Colonic mucosa (tissue), 4 donors: Measurements from ENCODE around the gene TSHZ2. TPM values are rescaled to one million over a fixed set of nuclear protein-coding genes. Genes with fewer than 3 reads are reported as not detected.
A peak's percentile ranks its signal among the peaks of the same experiment; 100 is the strongest.
"Not testable (repeated sequence)": the region's sequence is repeated elsewhere in the genome, so short reads cannot be mapped to it uniquely, and the experiment has no call there.

Source experiments
- DNase-seq: peaks from one replicate; pipeline ENCODE4 v3.0.0-alpha.2; 2020
- H3K27ac ChIP-seq: fragments of 200-600 bp; one replicate; pipeline ENCODE4 v1.8.0; 2021
- H3K27me3 ChIP-seq: fragments of 200-600 bp; one replicate; pipeline ENCODE4 v1.8.0; 2021
- H3K36me3 ChIP-seq: fragments of 200-600 bp; one replicate; pipeline ENCODE4 v1.8.0; 2021
- H3K4me1 ChIP-seq: fragments of 200-600 bp; one replicate; pipeline ENCODE4 v1.8.0; 2021; ENCODE audit warnings: mild to moderate bottlenecking
- H3K4me3 ChIP-seq: fragments of 200-600 bp; one replicate; pipeline ENCODE4 v1.8.0; 2021
- H3K9ac ChIP-seq, 2 donors: one replicate each; pipeline ENCODE4 v1.7.0; 2013; ENCODE audit warnings: control low read depth in 2 of 2, low read depth in 2 of 2, low read length in 2 of 2
- H3K9me3 ChIP-seq: fragments of 200-600 bp; one replicate; pipeline ENCODE4 v1.8.0; 2021
- intact Hi-C: fragments of 100-400 bp; cut with DNase I; formaldehyde crosslinking; loops from one replicate; pipeline ENCODE4 v1.14.1; 2022
- total RNA-seq, 2 donors: library from RNA; stranded (reverse); fragmentation: NEBNext Ultra II Directional in 1 of 2; extraction: Animal tissue kit (Norgen Biotek cat#: 25700) in 1 of 2; gene quantifications; one replicate each; pipeline ENCODE4 v1.2.1, GENCODE V29; 2021
- TF ChIP-seq, protein P1 (sequence below): fragments of 200-600 bp; IDR thresholded peaks from one replicate; pipeline ENCODE4 v1.8.0; 2022; ENCODE audit warnings: antibody characterized with exemption, mild to moderate bottlenecking
- donor health status: healthy.
- donor health status: DM: no; HTN: no; CAD: no.
- donor health status: DM: no; HTN: no; CAD: no.

Gene TSHZ2
- total RNA-seq, 2 donors from 2014 or later: 2.1 to 3.1 TPM

DNA sequence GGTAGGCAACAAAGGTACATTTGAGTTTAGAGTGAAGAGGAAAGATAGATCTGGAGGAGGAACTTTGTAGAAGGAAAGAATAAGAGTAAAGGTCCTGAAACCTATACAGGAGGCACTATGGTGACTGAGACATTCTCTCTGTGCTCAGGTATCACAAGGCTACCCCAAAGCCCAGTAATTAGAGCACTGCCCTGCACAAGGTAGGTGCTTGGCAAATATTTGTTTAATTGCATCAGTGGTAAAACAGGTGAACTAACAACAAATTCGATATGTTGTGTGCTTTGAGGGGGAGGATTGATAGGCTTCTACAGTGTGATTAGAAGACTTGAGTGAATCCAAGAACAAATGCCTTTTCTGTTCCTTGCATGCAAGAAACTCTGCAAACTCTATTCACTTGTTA, 6.8 kb upstream of the TSHZ2 start:
- no peak for DNase-seq
- no peaks in the 10 kb centered on the region for H3K9me3 ChIP-seq
- TF ChIP-seq, protein P1, sequence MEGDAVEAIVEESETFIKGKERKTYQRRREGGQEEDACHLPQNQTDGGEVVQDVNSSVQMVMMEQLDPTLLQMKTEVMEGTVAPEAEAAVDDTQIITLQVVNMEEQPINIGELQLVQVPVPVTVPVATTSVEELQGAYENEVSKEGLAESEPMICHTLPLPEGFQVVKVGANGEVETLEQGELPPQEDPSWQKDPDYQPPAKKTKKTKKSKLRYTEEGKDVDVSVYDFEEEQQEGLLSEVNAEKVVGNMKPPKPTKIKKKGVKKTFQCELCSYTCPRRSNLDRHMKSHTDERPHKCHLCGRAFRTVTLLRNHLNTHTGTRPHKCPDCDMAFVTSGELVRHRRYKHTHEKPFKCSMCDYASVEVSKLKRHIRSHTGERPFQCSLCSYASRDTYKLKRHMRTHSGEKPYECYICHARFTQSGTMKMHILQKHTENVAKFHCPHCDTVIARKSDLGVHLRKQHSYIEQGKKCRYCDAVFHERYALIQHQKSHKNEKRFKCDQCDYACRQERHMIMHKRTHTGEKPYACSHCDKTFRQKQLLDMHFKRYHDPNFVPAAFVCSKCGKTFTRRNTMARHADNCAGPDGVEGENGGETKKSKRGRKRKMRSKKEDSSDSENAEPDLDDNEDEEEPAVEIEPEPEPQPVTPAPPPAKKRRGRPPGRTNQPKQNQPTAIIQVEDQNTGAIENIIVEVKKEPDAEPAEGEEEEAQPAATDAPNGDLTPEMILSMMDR: no peak
- no peaks in the 10 kb centered on the region for H3K4me1 ChIP-seq
- no peak overlapping the region for H3K4me3 ChIP-seq
- no peak overlapping the region for H3K9ac ChIP-seq
- intact Hi-C loops: no loop called here
- H3K27me3 ChIP-seq: no peaks in the 10 kb centered on the region
- H3K27ac ChIP-seq: no peak overlapping the region
- H3K36me3 ChIP-seq: no peaks in the 10 kb centered on the region

DNA sequence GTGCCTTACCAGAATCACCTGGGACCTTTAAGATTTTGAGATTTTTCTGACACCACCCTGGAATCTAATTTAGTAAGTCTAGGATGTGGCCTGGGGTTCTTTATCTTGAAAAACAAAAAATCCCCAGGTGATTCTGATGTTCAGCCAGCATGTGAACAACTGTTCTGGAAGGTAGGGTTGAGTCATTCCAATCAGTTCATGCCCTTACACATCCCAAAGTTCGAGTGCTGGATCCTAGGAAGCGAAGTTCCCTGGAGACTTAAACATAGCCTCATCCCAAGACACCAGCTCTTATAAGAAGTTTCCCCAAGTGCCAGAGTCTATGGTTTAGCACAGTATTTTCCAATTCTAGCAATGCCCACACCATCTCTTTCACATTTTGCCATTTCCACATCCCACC, 6.3 kb upstream of the TSHZ2 start:
- no peak overlapping the region for H3K9ac ChIP-seq
- no peaks in the 10 kb centered on the region for H3K9me3 ChIP-seq
- no peaks in the 10 kb centered on the region for H3K4me1 ChIP-seq
- no peak overlapping the region for H3K27ac ChIP-seq
- no peak overlapping the region for H3K4me3 ChIP-seq
- H3K27me3 ChIP-seq: no peaks in the 10 kb centered on the region
- intact Hi-C loops: no loop called here
- no peak for DNase-seq
- TF ChIP-seq, protein P1: no peak
- no peaks in the 10 kb centered on the region for H3K36me3 ChIP-seq

DNA sequence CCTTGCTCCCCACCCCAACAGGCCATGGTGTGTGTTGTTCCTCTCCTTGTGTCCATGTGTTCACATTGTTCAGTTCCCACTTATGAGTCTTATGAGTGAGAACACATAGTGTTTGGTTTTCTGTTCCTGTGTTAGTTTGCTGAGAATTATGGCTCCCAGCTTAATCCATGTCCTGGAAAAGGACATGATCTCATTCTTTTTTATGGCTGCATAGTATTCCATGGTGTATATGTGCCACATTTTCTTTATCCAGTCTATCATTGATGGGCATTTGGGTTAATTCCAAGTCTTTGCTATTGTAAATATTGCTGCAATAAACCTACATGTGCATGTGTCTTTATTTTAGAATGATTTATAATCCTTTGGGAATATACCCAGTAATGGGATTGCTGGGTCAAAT, 5.6 kb upstream of the TSHZ2 start:
- DNase-seq, intact Hi-C loops, H3K36me3 ChIP-seq: not testable (repeated sequence)

DNA sequence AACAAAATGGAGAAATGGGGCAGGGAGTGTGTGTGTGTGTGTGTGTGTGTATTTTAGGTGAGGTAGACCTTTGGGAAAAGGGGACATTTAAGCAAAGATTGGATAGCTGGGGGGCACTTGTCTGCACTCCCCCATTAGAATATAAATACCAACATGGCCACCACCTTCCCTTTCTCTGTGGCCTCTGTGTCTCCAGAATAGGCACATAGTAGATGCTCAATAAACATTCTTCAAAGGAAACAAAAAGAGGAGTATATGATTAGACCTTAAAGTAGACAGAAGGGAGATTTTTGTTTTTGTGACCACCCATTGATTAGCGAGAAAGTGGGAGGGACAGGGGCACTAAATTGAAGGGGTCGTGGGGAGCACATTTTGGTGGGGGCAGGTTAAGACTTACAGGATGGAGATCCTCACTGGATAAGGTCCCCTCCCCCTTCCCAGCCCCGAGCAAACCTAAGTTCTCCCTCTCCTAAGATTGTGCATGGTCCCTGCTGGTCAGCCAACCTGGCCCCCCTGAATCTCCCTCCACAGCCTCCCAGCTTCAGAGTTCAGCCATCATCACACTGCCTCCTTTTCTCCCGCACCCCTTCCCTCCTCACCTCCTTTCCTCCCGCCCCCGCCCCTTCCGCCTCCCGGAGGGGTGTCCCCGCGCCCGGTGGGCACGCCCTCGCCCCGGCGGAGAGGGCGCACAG, 514 bp upstream of the TSHZ2 start:
- H3K4me3 ChIP-seq: no peak overlapping the region
- no peaks in the 10 kb centered on the region for H3K36me3 ChIP-seq
- H3K27ac ChIP-seq: no peak overlapping the region
- TF ChIP-seq, protein P1: no peak
- H3K9me3 ChIP-seq: no peaks in the 10 kb centered on the region
- no peaks in the 10 kb centered on the region for H3K27me3 ChIP-seq
- no peak for DNase-seq
- H3K9ac ChIP-seq: no peak overlapping the region
- intact Hi-C loops: no loop called here
- no peaks in the 10 kb centered on the region for H3K4me1 ChIP-seq

More for the DNA sequence above, 5.6 kb upstream of the TSHZ2 start:
- not testable (repeated sequence) for H3K9ac ChIP-seq, H3K27ac ChIP-seq, H3K27me3 ChIP-seq, H3K9me3 ChIP-seq, H3K4me1 ChIP-seq, H3K4me3 ChIP-seq

DNA sequence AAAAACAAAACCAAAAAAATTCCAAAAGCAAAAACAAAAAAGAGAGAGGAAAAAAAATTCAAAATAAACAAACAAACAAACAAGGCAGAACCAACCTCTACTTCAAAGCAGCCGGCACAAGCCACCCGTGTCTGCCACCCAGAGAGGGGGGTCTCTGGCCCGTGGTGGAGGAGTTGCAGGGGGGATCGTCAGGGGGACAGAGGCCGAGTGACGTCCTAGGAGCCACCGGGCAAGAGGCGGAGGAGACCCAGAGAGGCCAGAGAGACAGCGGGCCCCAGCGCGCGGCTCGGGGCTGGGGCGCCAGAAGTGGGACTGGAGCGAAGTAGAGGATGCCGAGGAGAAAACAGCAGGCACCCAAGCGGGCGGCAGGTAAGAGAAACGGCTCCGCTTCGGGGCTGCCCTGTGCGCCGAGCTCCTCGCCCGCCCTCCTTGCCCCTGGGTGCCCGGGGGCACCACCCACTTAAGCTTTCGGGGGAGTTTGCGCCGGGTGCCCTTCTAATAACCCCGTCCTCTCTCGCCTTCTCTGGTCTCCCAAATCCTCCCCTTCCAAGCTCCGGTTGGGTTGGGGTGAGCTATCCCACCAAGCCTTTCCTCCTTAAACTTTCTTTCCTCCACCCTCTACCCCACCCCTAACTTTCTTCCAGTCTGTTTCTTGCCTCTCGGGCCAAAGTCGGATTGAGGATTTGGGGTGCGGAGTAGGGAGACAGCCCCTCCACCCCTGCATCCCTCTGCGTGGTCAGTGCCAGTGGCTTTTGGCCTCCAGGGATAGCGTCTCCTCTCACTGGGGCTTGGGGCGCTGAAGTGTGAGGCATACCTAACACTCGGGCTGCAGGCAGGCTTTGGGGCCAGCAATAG, 1.0 kb downstream of the TSHZ2 start:
- Histone ChIP-seq H3K4me3 (peak overlapping the region; percentile 24), H3K27ac (peak overlapping the region; percentile 32), H3K27me3 (no peaks in the 10 kb centered on the region), H3K4me1 (no peaks in the 10 kb centered on the region), H3K36me3 (no peaks in the 10 kb centered on the region), H3K9me3 (no peaks in the 10 kb centered on the region), H3K9ac (peak overlapping the region in 1 of 2 donors; percentile 43)
- no peak for DNase-seq
- TF ChIP-seq, protein P1: no peak
- intact Hi-C loops: no loop called here

DNA sequence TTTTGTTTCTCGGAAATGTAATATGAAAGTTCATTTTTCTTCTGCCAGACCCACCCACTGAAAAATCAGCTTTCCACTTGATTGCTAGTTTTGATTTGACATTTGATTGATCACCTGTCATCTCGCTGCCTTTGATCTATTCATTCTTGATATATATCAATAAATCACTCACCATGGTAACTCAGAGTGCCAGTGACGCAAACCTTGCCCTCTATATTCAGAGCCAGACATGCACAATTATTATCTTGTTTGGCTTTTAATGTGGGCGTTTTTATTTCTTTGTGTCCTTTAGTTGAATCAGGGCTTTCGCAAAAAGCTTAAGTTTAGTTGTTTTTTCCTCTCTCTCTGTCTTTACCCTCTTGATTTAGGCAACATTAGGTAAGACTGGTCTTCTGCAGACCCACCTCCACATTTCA, 2.0 kb downstream of the TSHZ2 start:
- Histone ChIP-seq H3K4me3 (no peak overlapping the region), H3K9ac (no peak overlapping the region), H3K27ac (no peak overlapping the region), H3K36me3 (no peaks in the 10 kb centered on the region), H3K9me3 (no peaks in the 10 kb centered on the region), H3K27me3 (no peaks in the 10 kb centered on the region), H3K4me1 (no peaks in the 10 kb centered on the region)
- intact Hi-C loops: no loop called here
- TF ChIP-seq, protein P1: no peak
- DNase-seq: no peak
